Loucy (cell line): ENCODE measurements around the gene SFXN5.

ENCODE experiments used
- H2AFZ ChIP-seq: fragments of 200-600 bp; sonication (generic); 2 replicates; pipeline ENCODE4 v1.6.0; 2016; ENCODE audit warnings: antibody characterized with exemption, mild to moderate bottlenecking, low read length, moderate library complexity
- H3F3A ChIP-seq: fragments of 200-600 bp; 2 replicates; pipeline ENCODE4 v1.6.0; 2016; ENCODE audit warnings: antibody characterized with exemption, low read depth, mild to moderate bottlenecking
- H3K27me3 ChIP-seq: fragments of 200-600 bp; sonication (generic); 2 replicates; pipeline ENCODE4 v1.6.1; 2014; ENCODE audit warnings: low read length, mild to moderate bottlenecking; ENCODE audit not compliant: insufficient read depth, poor library complexity, severe bottlenecking
- H3K36me3 ChIP-seq: fragments of 200-600 bp; sonication (generic); 2 replicates; pipeline ENCODE4 v1.6.1; 2016; ENCODE audit warnings: low read length; ENCODE audit not compliant: insufficient read depth
- H3K4me1 ChIP-seq: fragments of 200-600 bp; sonication (generic); 2 replicates; pipeline ENCODE4 v1.5.1; 2014; ENCODE audit warnings: low read length, mild to moderate bottlenecking; ENCODE audit not compliant: insufficient read depth, poor library complexity, severe bottlenecking
- H3K4me2 ChIP-seq: fragments of 200-600 bp; sonication (generic); 2 replicates; pipeline ENCODE4 v1.6.0; 2014; ENCODE audit warnings: antibody characterized with exemption, low read length, low read depth, mild to moderate bottlenecking; ENCODE audit not compliant: poor library complexity, severe bottlenecking
- H3K4me3 ChIP-seq: fragments of 200-600 bp; sonication (generic); 2 replicates; pipeline ENCODE4 v1.5.1; 2014; ENCODE audit warnings: low read length, mild to moderate bottlenecking, mixed read lengths; ENCODE audit not compliant: poor library complexity, severe bottlenecking
- H3K79me2 ChIP-seq: fragments of 200-600 bp; sonication (generic); 2 replicates; pipeline ENCODE4 v1.6.1; 2014; ENCODE audit warnings: low read length; ENCODE audit not compliant: insufficient read depth
- H3K9ac ChIP-seq: fragments of 200-600 bp; sonication (generic); 2 replicates; pipeline ENCODE4 v1.6.0; 2014; ENCODE audit warnings: mild to moderate bottlenecking, low read depth, low read length, moderate library complexity; ENCODE audit not compliant: poor library complexity, severe bottlenecking
- H3K9me2 ChIP-seq: fragments of 200-600 bp; sonication (generic); replicated peaks from 2 replicates; pipeline ENCODE4 v1.6.1; 2016; ENCODE audit warnings: low read depth, low read length, mixed read lengths
- H3K9me3 ChIP-seq: fragments of 200-600 bp; sonication (generic); 2 replicates; pipeline ENCODE4 v1.6.1; 2014; ENCODE audit warnings: mild to moderate bottlenecking, antibody characterized with exemption, low read length, low read depth; ENCODE audit not compliant: insufficient read depth
- H4K20me1 ChIP-seq: fragments of 200-600 bp; sonication (generic); 2 replicates; pipeline ENCODE4 v1.6.0; 2014; ENCODE audit warnings: antibody characterized with exemption, low read length, mild to moderate bottlenecking; ENCODE audit not compliant: insufficient read depth, poor library complexity, severe bottlenecking
- EZH2phosphoT487 ChIP-seq: fragments of 200-600 bp; IDR thresholded peaks from 2 replicates; pipeline ENCODE4 v1.6.1; 2018; ENCODE audit warnings: antibody characterized with exemption, mild to moderate bottlenecking, moderate library complexity, borderline replicate concordance
- TF ChIP-seq, protein P1 (sequence below): fragments of 200-600 bp; sonication (generic); conservative IDR thresholded peaks from 2 replicates; pipeline ENCODE4 v1.5.1; 2014; ENCODE audit warnings: mild to moderate bottlenecking, antibody characterized with exemption, low read length

SFXN5 gene

DNA sequence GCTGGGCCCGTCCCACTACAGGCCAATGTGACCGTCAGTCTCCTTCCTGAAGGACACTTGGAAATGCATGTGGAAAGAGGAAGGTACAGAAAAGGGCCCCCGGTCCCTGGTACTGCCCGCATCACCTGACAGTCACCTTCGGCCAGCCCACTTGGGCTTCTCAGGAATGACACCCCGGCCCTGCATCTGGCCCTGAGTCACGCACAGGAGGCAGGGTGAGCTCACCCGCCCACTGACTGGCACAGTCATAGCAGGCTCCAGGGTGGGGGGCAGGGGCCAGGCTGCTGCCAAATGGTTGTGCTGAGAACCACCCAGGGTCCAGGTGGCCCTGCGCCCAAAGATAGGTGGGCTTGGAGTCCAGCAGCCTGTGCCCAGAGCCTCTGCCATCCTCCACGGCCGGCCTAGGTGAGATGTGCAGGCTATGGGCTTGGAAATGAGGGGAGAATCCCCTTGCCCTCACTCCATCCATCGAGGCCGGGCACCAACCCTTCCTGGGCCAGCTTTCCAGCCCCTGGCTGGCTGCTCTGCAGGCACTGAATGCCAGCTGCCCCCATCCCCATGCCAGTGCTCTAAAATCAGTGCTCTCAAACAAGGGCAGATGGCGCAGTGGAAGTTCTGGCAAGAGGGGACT is 140.1 kb downstream of the SFXN5 start:
- H3K9me2 ChIP-seq = no peaks in the 10 kb centered on the region
- no peak for TF ChIP-seq EZH2phosphoT487
- TF ChIP-seq, protein P1, sequence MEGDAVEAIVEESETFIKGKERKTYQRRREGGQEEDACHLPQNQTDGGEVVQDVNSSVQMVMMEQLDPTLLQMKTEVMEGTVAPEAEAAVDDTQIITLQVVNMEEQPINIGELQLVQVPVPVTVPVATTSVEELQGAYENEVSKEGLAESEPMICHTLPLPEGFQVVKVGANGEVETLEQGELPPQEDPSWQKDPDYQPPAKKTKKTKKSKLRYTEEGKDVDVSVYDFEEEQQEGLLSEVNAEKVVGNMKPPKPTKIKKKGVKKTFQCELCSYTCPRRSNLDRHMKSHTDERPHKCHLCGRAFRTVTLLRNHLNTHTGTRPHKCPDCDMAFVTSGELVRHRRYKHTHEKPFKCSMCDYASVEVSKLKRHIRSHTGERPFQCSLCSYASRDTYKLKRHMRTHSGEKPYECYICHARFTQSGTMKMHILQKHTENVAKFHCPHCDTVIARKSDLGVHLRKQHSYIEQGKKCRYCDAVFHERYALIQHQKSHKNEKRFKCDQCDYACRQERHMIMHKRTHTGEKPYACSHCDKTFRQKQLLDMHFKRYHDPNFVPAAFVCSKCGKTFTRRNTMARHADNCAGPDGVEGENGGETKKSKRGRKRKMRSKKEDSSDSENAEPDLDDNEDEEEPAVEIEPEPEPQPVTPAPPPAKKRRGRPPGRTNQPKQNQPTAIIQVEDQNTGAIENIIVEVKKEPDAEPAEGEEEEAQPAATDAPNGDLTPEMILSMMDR = no peak
- H3K4me2 ChIP-seq = peak overlapping the region; percentile 18
- H3K4me3 ChIP-seq = no peak overlapping the region
- H3K27me3 ChIP-seq = no peaks in the 10 kb centered on the region
- no peaks in the 10 kb centered on the region for H4K20me1 ChIP-seq
- no peaks in the 10 kb centered on the region for H3F3A ChIP-seq
- no peaks in the 10 kb centered on the region for H3K9me3 ChIP-seq
- H3K36me3 ChIP-seq = no peaks in the 10 kb centered on the region
- peak overlapping the region; percentile 44 for H3K9ac ChIP-seq
- peak overlapping the region; percentile 7; the same call in 1 of the 2 replicates for H2AFZ ChIP-seq
- H3K4me1 ChIP-seq = peaks cover 37% of the 10 kb centered on the region
- no peaks in the 10 kb centered on the region for H3K79me2 ChIP-seq

DNA sequence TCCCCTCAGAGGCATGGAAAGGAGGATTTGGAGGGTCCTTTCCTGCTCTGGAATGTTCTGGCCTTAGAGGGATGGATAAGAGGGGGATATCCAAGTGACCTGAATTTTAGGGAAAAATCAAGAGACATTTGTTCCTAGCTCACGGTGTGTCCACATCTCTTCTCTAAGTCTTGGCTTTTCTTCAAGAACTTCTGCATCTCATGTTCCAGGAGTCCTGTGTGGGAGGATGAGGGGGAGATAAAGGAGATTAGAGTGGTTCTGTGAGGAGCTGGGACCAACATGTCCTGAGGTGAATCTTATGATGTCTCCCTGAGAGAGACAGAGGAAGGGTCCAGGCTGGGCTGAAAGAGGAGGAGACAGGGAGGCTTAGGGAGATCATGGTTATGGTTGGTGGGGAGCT is 142.5 kb downstream of the SFXN5 start:
- Histone ChIP-seq H4K20me1 (no peaks in the 10 kb centered on the region), H3K27me3 (no peaks in the 10 kb centered on the region), H3K4me3 (no peak overlapping the region), H3F3A (no peaks in the 10 kb centered on the region), H3K9ac (no peak overlapping the region), H3K9me3 (no peaks in the 10 kb centered on the region), H3K79me2 (no peaks in the 10 kb centered on the region), H2AFZ (no peak overlapping the region), H3K4me1 (peaks cover 26% of the 10 kb centered on the region), H3K4me2 (no peak overlapping the region), H3K9me2 (no peaks in the 10 kb centered on the region), H3K36me3 (no peaks in the 10 kb centered on the region)
- TF ChIP-seq, protein P1 = no peak
- TF ChIP-seq EZH2phosphoT487 = no peak

DNA sequence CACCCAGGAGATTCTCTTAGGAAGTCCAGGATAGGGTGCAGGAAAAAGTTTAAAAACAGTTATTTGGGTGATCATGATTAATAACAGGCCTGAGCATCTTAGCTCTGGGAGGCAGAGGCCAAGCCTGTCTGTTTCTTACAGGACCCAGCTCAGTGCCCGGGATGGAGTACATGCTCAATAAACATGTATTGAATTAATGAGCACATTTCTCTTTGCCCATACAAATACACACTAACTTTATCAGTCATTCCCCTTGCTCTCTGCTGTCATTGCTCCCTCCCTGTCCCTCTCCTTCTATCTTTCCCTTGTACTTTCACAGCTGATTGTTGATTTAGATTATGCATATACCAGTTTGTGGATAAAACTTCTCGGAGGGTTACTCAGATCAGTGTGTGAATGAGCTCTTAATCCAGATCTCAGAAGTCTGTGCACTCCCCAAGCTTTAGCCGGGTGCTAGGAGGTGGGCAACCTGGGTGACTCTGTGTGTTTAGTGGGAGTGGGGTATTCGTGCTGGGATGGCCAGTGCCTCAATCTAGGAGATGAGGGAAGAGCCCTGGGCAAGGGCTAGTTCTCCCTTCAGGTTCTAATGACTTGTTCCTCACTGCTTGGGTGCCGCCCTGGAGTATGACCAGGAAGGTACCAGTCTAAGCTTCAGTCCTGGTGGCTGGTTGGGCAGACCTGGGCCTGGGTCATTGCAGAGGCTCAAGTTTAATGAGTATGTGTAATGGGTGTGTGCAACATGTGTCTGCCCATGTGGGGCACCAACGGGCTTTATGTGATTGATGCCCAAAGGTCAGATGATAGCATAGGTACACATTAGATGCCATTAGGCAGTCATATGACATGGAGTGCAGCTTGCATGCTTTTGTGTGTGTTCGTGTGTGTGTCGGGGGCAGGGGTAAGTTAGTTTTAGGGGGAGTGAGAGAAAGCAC is 143.6 kb downstream of the SFXN5 start:
- Histone ChIP-seq H3K4me3 (no peak overlapping the region), H3K4me2 (no peak overlapping the region), H2AFZ (no peak overlapping the region), H3F3A (no peaks in the 10 kb centered on the region), H3K36me3 (no peaks in the 10 kb centered on the region), H4K20me1 (no peaks in the 10 kb centered on the region), H3K4me1 (peaks cover 15% of the 10 kb centered on the region), H3K9me2 (no peaks in the 10 kb centered on the region), H3K27me3 (no peaks in the 10 kb centered on the region), H3K79me2 (no peaks in the 10 kb centered on the region), H3K9ac (no peak overlapping the region), H3K9me3 (no peaks in the 10 kb centered on the region)
- TF ChIP-seq, protein P1 = no peak
- no peak for TF ChIP-seq EZH2phosphoT487
